Esophagus muscularis mucosa (tissue), 4 donors: Measurements from ENCODE around the gene HHLA2. TPM values are rescaled to one million over a fixed set of nuclear protein-coding genes. Genes with fewer than 3 reads are reported as not detected.

ENCODE experiments used
- DNase-seq: peaks from one replicate; pipeline ENCODE4 v3.0.0-alpha.2; 2017; ENCODE audit errors: extremely low spot score
- H3K27ac ChIP-seq, 4 donors: fragments of 200-600 bp; sonication (generic); replicated peaks in 1 of 4; 1 replicate in 3 of 4; 2 replicates in 1 of 4; pipeline ENCODE4 v1.5.1; 2016 to 2019; ENCODE audit warnings: mild to moderate bottlenecking in 1 of 4
- H3K27me3 ChIP-seq, 4 donors: fragments of 200-600 bp; sonication (generic); one replicate each; pipeline versions ENCODE4 v1.5.1 to v1.6.0; 2016 to 2019
- H3K36me3 ChIP-seq, 4 donors: fragments of 200-600 bp; sonication (generic); one replicate each; pipeline ENCODE4 v1.5.1; 2016 to 2019
- H3K4me1 ChIP-seq, 4 donors: fragments of 200-600 bp; sonication (generic); one replicate each; pipeline ENCODE4 v1.5.1; 2016 to 2019
- H3K4me3 ChIP-seq, 4 donors: fragments of 200-600 bp; sonication (generic); 1 replicate in 2 of 4; 2 replicates in 2 of 4; pipeline ENCODE4 v1.5.1; 2016 to 2019; ENCODE audit warnings: mild to moderate bottlenecking in 4 of 4, moderate library complexity in 1 of 4
- H3K9me3 ChIP-seq, 4 donors: fragments of 200-600 bp; sonication (generic); 1 replicate in 3 of 4; 2 replicates in 1 of 4; pipeline ENCODE4 v1.5.1; 2016 to 2019
- CTCF ChIP-seq, 3 experiments: fragments of 200-600 bp in 2 of 3; fragments of 450-650 bp in 1 of 3; sonication (generic) in 2 of 3; IDR thresholded peaks; one replicate each; pipeline ENCODE4 v1.5.1; 2017 to 2019; ENCODE audit warnings: antibody characterized with exemption in 3 of 3, mild to moderate bottlenecking in 2 of 3, moderate library complexity in 1 of 3
- EP300 ChIP-seq: sonication (generic); formaldehyde crosslinking; IDR thresholded peaks from one replicate; pipeline ENCODE4 v1.6.1; 2017; ENCODE audit warnings: antibody characterized with exemption
- POLR2A ChIP-seq: fragments of 450-650 bp; IDR thresholded peaks from one replicate; pipeline ENCODE4 v1.6.1; 2017; ENCODE audit warnings: antibody characterized with exemption, moderate library complexity, mild to moderate bottlenecking, low read depth
- POLR2AphosphoS5 ChIP-seq, 2 donors: sonication (generic); formaldehyde crosslinking; IDR thresholded peaks; one replicate each; pipeline ENCODE4 v1.6.1; 2017; ENCODE audit warnings: antibody characterized with exemption in 2 of 2
- WGBS: methylation state at CpG from one replicate; pipeline ENCODE4 v1.1.5; 2018; 5-methylcytosine and 5-hydroxymethylcytosine counted together
- intact Hi-C: fragments of 100-400 bp; cut with DNase I; formaldehyde crosslinking; loops from one replicate; pipeline ENCODE4 v1.15.1; 2023
- total RNA-seq, 4 donors: library from RNA; depleted of rRNA; stranded (reverse); fragments of >200 nt; gene quantifications; one replicate each; pipeline versions ENCODE4 v1.1.0 to v1.2.1, GENCODE V29; 2016

HHLA2 gene
- total RNA-seq, 4 donors from 2014 or later = not detected

GRCh38 chr3:108328821-108329486 lies 32.6 kb downstream of the HHLA2 start:
- DNase-seq = no peak
- peaks cover 0 to 3% (median 1%) of the 10 kb centered on the region in 4 donors for H3K4me1 ChIP-seq
- H3K27me3 ChIP-seq = no peaks in the 10 kb centered on the region
- TF ChIP-seq POLR2A (no peak), CTCF (IDR thresholded peaks at IDR 0.05) (no peak), EP300 (no peak), POLR2AphosphoS5 (IDR thresholded peaks at IDR 0.05) (no peak)
- no peak overlapping the region for H3K27ac ChIP-seq
- WGBS = 53% methylated on average over 4 of the region's 4 CpGs
- H3K9me3 ChIP-seq = no peaks in the 10 kb centered on the region
- no peak overlapping the region for H3K4me3 ChIP-seq
- no peaks in the 10 kb centered on the region for H3K36me3 ChIP-seq
- intact Hi-C loops = no loop called here

GRCh38 chr3:108329508-108329907 lies 33.2 kb downstream of the HHLA2 start:
- Histone ChIP-seq H3K36me3 (no peaks in the 10 kb centered on the region), H3K4me3 (no peak overlapping the region), H3K9me3 (no peaks in the 10 kb centered on the region), H3K4me1 (peaks cover 0 to 3% (median 1%) of the 10 kb centered on the region in 4 donors), H3K27me3 (no peaks in the 10 kb centered on the region), H3K27ac (no peak overlapping the region)
- WGBS = 52% methylated on average over 5 of the region's 5 CpGs
- TF ChIP-seq CTCF (IDR thresholded peaks at IDR 0.05) (no peak), POLR2AphosphoS5 (IDR thresholded peaks at IDR 0.05) (no peak), POLR2A (no peak), EP300 (no peak)
- intact Hi-C loops = no loop called here
- no peak for DNase-seq

GRCh38 chr3:108329947-108330346 lies 33.6 kb downstream of the HHLA2 start:
- no peaks in the 10 kb centered on the region for H3K27me3 ChIP-seq
- peaks cover 0 to 3% (median 1%) of the 10 kb centered on the region in 4 donors for H3K4me1 ChIP-seq
- intact Hi-C loops = no loop called here
- DNase-seq = no peak
- no peak for TF ChIP-seq EP300
- TF ChIP-seq POLR2AphosphoS5 (IDR thresholded peaks at IDR 0.05) = no peak
- no peak for TF ChIP-seq CTCF (IDR thresholded peaks at IDR 0.05)
- TF ChIP-seq POLR2A = no peak
- H3K36me3 ChIP-seq = no peaks in the 10 kb centered on the region
- no peak overlapping the region for H3K27ac ChIP-seq
- no peak overlapping the region for H3K4me3 ChIP-seq
- no peaks in the 10 kb centered on the region for H3K9me3 ChIP-seq

- Histone ChIP-seq H3K9me3 (no peaks in the 10 kb centered on the region), H3K4me1 (peaks cover 0 to 3% (median 1%) of the 10 kb centered on the region in 4 donors), H3K4me3 (no peak overlapping the region), H3K27ac (no peak overlapping the region), H3K27me3 (no peaks in the 10 kb centered on the region), H3K36me3 (no peaks in the 10 kb centered on the region)
- intact Hi-C loops = no loop called here
- TF ChIP-seq POLR2A (no peak), POLR2AphosphoS5 (IDR thresholded peaks at IDR 0.05) (no peak), EP300 (no peak), CTCF (IDR thresholded peaks at IDR 0.05) (no peak)
- 91% methylated on average over 3 of the region's 3 CpGs for WGBS
- no peak for DNase-seq
Observed at GRCh38 chr3:108331792-108332191, 35.4 kb downstream of the HHLA2 start.

- Histone ChIP-seq H3K9me3 (no peaks in the 10 kb centered on the region), H3K27ac (no peak overlapping the region), H3K36me3 (no peaks in the 10 kb centered on the region), H3K27me3 (no peaks in the 10 kb centered on the region), H3K4me3 (no peak overlapping the region), H3K4me1 (peaks cover 0 to 3% (median 1%) of the 10 kb centered on the region in 4 donors)
- DNase-seq = no peak
- 90% methylated on average over 1 of the region's 1 CpG for WGBS
- intact Hi-C loops = no loop called here
- TF ChIP-seq POLR2A (no peak), POLR2AphosphoS5 (IDR thresholded peaks at IDR 0.05) (no peak), EP300 (no peak), CTCF (IDR thresholded peaks at IDR 0.05) (no peak)
Observed at GRCh38 chr3:108333961-108334360, 37.6 kb downstream of the HHLA2 start.
